Measurements from ENCODE around the gene ALDH1A1.

The ALDH1A1 gene

GRCh38 chr9:72984991-72985390 lies 32.1 kb upstream of the ALDH1A1 start:
- no peak for TF ChIP-seq CTCF (IDR thresholded peaks at IDR 0.05)
- Mint-ChIP-seq H3K27me3 (ENCODE audit: low read depth, poor library complexity) (no peaks in the 10 kb centered on the region), H3K4me3 (no peak overlapping the region), H3K36me3 (ENCODE audit: low read depth) (no peaks in the 10 kb centered on the region), H3K9me3 (no peaks in the 10 kb centered on the region), H3K27ac (no peak overlapping the region), H3K4me1 (no peaks in the 10 kb centered on the region)
- DNase-seq = no peak

GRCh38 chr9:72984226-72984947 lies 31.5 kb upstream of the ALDH1A1 start:
- no peaks in the 10 kb centered on the region for H3K36me3 Mint-ChIP-seq (ENCODE audit: low read depth)
- TF ChIP-seq CTCF (IDR thresholded peaks at IDR 0.05) = no peak
- H3K27me3 Mint-ChIP-seq (ENCODE audit: low read depth, poor library complexity) = no peaks in the 10 kb centered on the region
- H3K4me3 Mint-ChIP-seq = no peak overlapping the region
- no peaks in the 10 kb centered on the region for H3K4me1 Mint-ChIP-seq
- no peak overlapping the region for H3K27ac Mint-ChIP-seq
- no peaks in the 10 kb centered on the region for H3K9me3 Mint-ChIP-seq
- no peak for DNase-seq

GRCh38 chr9:72983512-72984225 lies 30.8 kb upstream of the ALDH1A1 start:
- Mint-ChIP-seq H3K27ac (no peak overlapping the region), H3K36me3 (ENCODE audit: low read depth) (no peaks in the 10 kb centered on the region), H3K9me3 (no peaks in the 10 kb centered on the region), H3K27me3 (ENCODE audit: low read depth, poor library complexity) (no peaks in the 10 kb centered on the region), H3K4me1 (no peaks in the 10 kb centered on the region), H3K4me3 (no peak overlapping the region)
- DNase-seq = no peak
- no peak for TF ChIP-seq CTCF (IDR thresholded peaks at IDR 0.05)

- Mint-ChIP-seq H3K4me1 (no peaks in the 10 kb centered on the region), H3K36me3 (ENCODE audit: low read depth) (no peaks in the 10 kb centered on the region), H3K4me3 (no peak overlapping the region), H3K27me3 (ENCODE audit: low read depth, poor library complexity) (no peaks in the 10 kb centered on the region), H3K9me3 (no peaks in the 10 kb centered on the region), H3K27ac (no peak overlapping the region)
- DNase-seq = no peak
- no peak for TF ChIP-seq CTCF (IDR thresholded peaks at IDR 0.05)
Measured at GRCh38 chr9:72983056-72983455, 30.2 kb upstream of the ALDH1A1 start.

- Mint-ChIP-seq H3K9me3 (no peaks in the 10 kb centered on the region), H3K36me3 (ENCODE audit: low read depth) (no peaks in the 10 kb centered on the region), H3K27ac (no peak overlapping the region), H3K27me3 (ENCODE audit: low read depth, poor library complexity) (no peaks in the 10 kb centered on the region), H3K4me1 (no peaks in the 10 kb centered on the region), H3K4me3 (no peak overlapping the region)
- TF ChIP-seq CTCF (IDR thresholded peaks at IDR 0.05) = no peak
- DNase-seq = no peak
Measured at GRCh38 chr9:72982146-72982799, 29.4 kb upstream of the ALDH1A1 start.
